Stimulated activated CD8-positive, alpha-beta memory T cell treated with anti-CD3 and anti-CD28 coated beads, Interleukin-7, amount 100 ng/mL, for 48 hours (primary cell): ENCODE results near the gene SOWAHD.
"Not testable (repeated sequence)": the region's sequence is repeated elsewhere in the genome, so short reads cannot be mapped to it uniquely, and the experiment has no call there.

Source experiments
- DNase-seq, 2 donors: peaks; one replicate each; pipeline ENCODE4 v3.0.0-alpha.2; 2020; ENCODE audit warnings: low read depth in 1 of 2; ENCODE audit errors: extremely low read depth in 1 of 2

SOWAHD gene

DNA sequence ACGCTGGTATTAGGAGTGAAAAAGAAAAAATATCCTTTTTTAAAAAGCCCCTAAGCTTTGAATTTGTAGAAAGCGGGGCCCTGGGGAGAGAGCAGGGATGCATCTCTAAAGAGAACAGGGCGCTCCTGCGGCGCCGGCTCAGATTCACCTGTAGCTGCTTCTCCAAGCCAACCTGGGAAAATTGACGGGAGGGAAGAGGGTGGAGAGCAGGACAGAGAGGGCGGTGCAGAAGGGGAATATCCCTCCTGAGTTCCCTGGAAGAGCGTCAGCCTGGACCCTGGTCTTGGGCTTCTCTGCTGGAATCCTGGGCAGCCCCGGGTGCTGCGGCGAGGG, 776 bp upstream of the SOWAHD start:
- DNase-seq, result no peak

GRCh38 chrX:119758731-119759247, 401 bp downstream of the SOWAHD start:
- DNase-seq, result no peak

DNA sequence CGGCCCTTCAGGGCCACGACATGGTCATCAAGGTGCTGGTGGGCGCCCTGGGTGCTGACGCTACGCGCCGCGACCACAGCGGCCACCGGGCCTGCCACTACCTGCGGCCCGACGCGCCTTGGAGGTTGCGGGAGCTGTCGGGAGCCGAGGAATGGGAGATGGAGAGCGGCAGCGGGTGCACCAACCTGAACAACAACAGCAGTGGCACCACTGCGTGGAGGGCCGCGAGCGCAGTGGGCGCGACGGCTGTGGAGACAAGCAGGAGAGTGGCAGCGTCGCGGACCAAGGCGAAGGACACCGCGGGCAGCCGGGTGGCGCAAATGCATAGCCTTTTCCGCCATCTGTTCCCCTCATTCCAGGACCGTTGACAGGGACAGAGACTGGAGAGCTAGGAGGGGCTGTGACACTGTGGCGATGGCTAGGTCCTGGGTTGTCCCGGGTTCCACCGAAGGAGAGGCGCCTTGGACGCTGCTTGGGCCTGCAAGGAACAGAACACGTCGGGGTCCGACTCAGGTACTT, 919 bp downstream of the SOWAHD start:
- DNase-seq, result no peak

DNA sequence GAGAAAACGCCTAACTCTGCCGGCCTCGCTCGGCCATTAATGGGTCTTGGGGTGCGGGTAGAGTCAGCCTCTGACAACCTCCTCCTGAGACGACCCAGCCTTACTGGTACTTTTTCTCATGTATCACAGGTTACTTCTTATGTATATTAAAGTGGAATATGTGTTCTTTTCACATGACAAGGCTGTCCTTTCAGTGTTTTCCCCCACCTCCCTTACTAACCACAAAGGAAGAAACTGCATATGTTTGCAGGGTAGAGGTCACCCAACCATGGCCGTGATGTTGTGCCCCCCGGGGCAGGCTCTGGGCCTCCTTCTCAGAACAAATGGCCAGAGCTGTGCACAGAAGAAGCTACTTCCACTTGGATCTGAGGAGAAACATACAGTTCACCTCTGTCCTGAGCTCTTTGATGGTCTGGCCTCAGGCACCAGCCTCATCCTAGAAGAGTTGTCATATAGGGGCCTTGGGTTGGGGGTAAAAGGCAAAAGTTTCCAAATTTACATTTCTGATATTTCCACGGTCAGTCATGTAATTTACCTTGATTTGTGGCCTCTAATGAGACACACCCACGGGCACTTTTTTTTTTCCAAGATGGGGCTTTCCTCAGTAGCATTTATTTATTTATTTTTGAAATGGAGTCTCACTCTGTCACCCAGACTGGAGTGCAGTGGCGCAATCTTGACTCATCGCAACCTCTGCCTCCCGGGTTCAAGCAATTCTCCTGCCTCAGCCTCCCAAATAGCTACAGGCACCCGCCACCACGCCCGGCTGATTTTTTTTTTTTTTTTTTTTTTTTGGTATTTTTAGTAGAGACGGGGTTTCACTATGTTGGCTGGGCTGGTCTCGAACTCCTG, 1.9 kb downstream of the SOWAHD start:
- no peak for DNase-seq

DNA sequence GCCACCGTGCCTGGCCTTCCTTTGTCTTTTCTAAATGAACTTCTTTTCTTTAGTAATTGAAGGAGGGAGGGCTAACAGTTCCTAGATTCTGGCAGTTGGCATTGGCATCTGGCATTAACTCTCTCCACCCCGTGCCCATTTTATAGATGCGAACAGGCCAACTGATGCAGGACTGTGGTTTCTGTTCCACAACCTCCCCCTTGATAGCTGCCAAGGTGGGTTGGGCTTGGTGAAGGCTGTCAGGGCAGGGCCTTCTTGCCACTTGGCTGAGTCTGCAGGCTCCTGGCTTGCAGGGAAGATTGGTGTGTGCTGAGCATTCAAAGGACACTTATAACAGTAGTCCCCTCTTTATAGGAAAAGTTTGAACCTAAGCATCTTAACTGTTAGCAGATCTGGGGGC, 4.3 kb downstream of the SOWAHD start:
- no peak for DNase-seq

DNA sequence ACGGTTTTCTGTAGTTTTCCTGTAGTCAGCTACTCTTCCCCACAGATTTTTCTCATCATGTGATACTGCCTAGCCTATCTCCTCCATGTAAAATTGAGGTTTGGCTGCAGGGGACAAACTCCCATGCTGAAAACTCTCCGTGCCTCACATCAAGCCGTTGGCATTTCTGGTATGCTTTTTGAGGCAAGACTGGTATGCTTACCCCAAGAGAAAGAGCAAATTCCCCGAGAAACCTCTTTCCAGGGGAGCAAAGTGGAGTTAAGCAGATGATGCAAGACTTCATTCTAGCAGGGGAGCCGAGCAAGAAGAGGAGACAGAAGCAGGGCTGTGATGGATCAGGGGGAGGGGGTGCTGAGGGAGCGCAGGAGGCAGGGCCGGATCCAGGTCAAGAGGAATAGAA, 4.8 kb downstream of the SOWAHD start:
- DNase-seq, result no peak

DNA sequence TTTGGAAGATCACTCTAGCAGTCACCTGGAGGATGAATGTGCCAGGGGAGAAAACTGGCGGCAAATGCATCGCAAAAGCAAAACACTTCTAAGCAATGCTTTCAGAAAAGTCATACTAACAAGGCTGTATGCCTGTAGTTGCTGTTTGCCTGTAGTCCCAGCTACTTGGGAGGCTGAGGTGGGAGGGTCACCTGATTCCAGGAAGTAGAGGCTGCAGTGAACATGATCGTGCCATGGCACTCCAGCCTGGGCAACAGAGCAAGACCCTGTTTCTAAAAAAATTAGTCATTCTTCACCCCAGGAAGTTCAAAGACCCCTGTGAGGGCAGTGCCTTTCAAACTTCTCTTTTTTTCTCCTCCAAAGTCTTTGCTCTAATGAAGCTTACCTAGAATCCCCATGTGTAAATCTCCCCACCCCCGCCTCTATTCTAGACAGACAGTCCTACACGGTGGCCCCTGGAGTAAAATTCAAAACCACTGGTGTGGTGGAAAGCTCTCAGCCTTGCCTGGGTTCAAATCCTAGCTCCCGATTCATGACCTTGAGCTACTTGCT, 5.5 kb downstream of the SOWAHD start:
- no peak for DNase-seq

- not testable (repeated sequence) for DNase-seq
Observed at GRCh38 chrX:119768436-119768835, 10.0 kb downstream of the SOWAHD start.

DNA sequence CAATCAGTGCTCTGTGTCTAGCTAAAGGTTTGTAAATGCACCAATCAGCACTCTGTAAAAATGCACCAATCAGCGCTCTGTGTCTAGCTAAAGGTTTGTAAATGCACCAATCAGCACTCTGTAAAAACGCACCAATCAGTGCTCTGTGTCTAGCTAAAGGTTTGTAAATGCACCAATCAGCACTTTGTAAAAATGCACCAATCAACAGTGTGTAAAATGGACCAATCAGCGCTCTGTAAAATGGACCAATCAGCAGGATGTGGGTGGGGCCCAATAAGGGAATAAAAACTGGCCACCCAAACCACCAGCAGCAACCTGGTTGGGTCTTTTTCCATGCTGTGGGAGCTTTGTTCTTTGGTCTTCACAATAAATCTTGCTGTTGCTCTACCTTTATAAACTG, 11.0 kb downstream of the SOWAHD start:
- not testable (repeated sequence) for DNase-seq

DNA sequence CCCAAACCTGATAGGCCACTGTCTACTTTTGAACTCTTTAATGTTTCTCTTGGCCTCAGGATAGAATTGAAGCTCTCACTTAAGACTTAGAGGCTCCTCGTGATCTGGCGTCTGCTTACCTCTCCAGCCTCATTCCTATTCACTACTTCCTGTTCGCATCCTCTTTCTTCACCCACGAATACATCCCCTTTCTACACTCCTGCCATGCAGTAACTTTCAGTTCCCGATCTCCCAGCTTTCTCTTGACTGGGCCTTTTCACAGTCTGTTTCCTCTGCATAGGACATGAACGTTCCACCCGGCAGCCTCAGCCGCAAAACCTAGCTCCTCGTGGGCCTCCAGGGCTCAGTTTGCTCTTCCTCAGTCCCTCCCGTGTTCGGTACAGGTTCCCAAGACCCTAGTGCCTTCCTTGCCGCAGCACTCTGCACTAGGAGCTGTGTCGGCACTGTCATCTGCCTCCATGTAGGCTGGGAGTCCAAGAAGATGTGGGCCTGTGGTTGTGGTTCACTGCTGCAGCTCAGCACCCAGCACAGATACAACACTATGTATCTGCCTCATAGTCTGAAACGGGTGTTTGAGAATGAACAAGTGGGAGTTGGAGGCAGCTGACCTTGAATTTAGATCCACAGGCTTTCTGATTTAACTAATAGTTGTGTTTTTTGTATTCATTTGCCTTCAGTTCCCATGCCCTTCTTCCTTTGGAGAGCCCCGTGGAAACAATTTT, 17.3 kb downstream of the SOWAHD start:
- DNase-seq, result no peak

DNA sequence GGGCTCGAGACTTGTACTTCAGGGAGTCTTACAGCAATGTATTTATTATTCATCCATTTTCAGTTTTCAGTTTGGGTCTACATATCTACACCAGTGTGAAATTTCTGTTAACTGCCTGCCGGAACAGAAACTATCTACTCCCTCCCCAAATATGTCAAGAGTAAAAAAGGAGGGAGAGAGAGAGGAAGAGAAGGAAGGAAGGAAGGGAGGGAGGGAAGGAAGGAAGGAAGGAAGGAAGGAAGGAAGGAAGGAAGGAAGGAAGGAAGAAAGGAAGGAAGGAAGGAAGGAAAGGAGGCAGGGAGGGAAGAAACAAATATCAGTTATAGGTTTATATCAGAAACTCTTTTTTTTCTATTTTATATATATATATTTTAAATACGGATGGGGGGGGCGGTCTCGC, 20.4 kb downstream of the SOWAHD start:
- no peak for DNase-seq

GRCh38 chrX:119783026-119783425, 24.6 kb downstream of the SOWAHD start:
- no peak for DNase-seq

DNA sequence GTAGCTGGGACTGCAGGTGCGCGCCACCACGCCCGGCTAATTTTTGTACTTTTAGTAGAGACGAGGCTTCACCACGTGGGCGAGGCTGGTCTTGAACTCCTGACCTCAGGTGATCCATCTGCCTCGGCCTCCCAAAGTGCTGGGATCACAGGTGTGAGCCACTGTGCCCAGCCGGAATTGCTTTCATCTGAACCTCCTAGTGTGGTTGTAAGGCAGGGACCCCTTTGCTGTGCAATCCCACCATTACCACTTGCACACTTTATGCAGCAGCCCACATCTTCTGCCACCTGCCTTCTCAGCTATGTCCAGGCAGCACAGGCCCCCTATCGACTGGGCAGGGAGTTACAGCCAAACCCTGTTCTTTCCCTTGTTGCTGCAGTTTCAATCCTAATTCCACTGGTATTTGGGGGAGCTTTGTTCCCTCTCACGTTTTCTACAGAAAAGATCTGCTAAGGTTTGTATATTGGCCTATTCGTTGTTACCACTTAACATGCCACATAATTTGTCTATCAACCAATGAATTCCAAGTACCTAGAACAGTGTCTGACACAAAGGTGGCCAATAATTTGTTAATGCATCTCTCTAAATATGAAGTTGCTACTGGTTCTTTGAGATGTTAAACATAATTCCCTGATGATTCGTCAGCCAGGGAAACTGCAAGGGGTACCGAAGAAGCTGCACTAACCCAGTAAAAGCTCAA, 26.5 kb downstream of the SOWAHD start:
- peak in 1 of 2 donors; percentile 14 for DNase-seq

- peak; percentile 5 to 8 for DNase-seq
Observed at GRCh38 chrX:119790977-119791436, 32.6 kb downstream of the SOWAHD start.

DNA sequence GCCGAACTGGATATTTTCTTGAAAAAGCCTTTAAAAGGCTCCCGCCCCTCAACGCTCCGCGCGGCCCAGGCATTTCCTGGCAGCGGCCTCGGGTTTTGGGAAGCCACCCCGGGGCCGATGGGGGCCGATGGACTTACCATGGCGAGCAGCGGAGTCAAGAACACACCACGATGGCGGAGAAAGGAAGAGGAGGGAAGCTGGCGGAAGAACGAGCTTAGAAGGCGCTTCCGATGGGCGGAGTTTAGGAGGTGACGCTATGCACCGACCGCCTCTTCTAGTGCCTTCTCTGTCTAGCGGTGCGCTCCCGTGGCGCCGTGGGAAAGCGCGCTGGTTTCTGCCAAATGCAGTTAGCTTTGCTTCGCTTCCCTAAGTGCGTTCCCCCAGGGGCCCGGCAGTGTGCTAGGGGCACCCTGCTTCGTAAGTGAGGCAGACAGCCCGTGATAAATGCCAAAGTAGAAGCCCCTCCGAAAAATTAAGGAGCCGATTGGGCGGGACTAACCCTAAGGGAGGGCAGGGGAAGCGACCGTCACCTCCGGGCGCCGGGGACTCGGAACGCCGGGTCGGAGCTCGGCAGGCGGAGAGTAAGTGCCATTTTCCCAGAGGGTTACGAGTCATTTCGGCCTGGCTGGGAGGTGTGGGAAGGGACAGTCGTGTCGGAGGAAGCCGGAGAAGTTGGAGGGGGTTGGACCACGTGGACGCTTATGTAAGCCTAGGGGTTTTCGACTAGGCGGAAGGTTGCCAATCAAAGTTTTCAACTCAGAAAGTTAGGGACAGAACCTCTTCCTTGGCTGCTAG, 33.2 kb downstream of the SOWAHD start, which contains the start of gene RPL39:
Gene RPL39, minus strand, starts transcription at position 194 of the 795 bp plus-strand sequence. Its CDS starts 54 bp downstream, at position 140.
- peak; percentile 56 to 77 for DNase-seq

GRCh38 chrX:119801253-119802221, 43.1 kb downstream of the SOWAHD start:
- no peak for DNase-seq

DNA sequence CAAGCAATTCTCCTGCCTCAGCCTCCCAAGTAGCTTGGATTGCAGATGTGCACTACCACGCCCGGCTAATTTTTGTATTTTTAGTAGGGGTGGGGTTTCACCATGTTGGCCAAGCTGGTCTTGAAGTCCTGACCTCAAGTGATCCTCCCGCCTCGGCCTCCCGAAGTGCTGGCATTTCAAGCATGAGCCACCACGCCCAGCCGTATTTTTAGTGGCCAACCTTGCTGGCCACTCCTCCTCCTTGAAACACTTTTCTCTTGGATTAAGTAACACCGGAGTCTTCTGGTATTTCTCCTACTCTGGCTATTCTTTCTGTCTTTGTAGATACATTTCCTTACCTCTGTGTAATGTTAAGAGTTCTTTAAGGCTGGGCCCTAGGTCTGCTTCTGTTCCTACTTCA, 44.2 kb downstream of the SOWAHD start:
- DNase-seq, result no peak

GRCh38 chrX:119808461-119808860, 50.1 kb downstream of the SOWAHD start:
- not testable (repeated sequence) for DNase-seq

DNA sequence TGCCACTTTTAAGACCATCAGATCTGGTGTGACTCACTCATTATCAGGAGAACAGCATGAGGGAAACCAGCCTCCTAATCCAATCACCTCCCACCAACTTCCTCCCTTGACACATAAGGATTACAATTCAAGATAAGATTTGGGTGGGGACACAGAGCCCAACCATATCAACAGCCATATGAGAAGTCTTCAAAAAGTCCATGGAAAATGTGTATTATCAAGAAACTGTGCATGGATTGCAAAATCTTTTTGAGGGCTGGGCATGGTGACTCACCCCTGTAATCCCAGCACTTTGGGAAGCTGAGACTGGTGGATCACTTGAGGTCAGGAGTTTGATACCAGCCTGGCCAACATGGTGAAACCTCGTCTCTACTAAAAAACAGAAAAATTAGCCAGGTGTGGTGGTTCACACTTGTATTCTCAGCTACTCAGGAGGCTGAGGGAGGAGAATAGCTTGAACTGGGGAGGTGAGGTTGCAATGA, 50.8 kb downstream of the SOWAHD start:
- DNase-seq, result no peak
